NCI-H748 (cell line): ENCODE results near the gene KRTAP5-6.

ENCODE experiments used
- DNase-seq: peaks from one replicate; lab custom pipeline; 2025; ENCODE audit not compliant: unreplicated experiment; lab: John Stamatoyannopoulos, UW

The KRTAP5-6 gene

GRCh38 chr11:1701091-1701807 is 4.3 kb downstream of the KRTAP5-6 start:
- peak; percentile 30 for DNase-seq

- no peak for DNase-seq
Observed at GRCh38 chr11:1702506-1702905, 5.5 kb downstream of the KRTAP5-6 start.

DNA sequence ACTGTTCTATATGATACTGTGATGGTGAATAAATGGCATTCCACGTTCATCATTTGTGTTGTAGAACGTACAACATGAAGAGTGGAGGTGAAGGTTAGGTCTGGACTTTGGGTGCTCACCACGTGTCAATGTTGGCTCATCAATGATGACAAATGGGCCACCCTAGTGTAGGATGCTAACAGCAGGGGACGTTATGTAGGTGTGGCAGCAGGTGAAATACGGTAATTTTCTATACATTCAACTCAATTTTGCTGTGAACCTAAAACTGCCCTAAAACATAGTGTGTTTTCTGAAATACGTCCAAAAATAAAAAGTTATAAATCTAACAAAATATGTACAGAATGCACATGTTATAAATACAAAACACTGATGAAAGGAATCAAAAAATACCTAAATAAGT is 6.2 kb downstream of the KRTAP5-6 start:
- DNase-seq, result no peak

- peak; percentile 33 for DNase-seq
Observed at GRCh38 chr11:1705126-1706052, 8.4 kb downstream of the KRTAP5-6 start.

DNA sequence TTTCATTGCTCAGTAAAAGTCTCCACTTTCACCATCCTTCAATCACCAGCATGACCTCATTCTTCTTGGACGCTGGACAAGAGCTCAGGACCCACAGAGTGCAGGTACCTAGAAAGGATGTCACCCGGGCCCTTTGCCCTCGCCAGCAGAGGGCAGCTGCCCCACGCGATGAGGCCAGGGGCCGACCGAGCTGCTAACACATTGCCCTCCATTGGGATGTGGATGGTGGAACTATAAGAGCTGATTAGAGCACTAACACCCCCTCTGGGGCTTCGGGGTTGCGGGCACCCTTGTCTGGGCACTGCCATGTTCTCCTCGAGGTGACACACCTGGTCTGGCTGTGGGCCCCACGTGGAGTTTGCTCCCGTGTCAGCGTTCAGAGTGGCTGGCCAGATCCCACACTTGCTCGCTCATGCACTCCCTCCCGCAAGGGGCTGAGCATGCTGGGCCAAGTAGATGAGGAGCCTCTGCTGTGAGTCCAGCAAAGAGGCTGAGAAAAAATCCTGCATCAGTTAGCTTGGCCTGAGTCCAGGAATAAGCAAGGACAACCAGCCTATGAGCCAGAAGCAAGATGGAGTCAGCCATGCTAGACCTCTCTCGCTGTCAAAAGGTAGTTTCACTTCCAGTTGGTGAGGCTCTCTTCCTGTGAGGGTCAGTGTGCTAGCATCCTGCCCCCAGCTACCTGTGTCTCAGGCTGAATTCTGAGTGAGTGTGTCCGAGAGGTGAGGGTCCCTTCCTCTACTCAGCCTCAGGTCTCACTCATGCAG is 9.8 kb downstream of the KRTAP5-6 start:
- DNase-seq, result no peak

DNA sequence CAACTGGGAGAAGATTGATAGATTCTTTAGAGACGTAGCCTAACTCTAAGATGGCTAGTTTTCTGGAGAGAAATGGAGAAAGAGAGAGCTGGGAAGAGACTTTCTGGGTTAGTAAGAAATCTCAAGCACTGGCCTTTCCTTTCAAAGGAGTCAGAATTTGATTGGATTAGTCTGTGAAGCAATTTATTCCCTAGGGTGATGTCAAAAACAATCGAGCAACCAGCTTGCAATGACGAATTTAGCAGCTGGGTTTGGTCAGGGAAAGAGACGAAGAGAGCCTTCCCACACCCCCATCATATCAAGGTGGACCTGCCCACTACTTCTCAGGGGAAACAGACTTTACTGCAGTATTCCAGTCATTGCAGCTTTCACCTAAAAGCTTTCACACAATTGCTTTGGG is 10.8 kb downstream of the KRTAP5-6 start:
- no peak for DNase-seq

DNA sequence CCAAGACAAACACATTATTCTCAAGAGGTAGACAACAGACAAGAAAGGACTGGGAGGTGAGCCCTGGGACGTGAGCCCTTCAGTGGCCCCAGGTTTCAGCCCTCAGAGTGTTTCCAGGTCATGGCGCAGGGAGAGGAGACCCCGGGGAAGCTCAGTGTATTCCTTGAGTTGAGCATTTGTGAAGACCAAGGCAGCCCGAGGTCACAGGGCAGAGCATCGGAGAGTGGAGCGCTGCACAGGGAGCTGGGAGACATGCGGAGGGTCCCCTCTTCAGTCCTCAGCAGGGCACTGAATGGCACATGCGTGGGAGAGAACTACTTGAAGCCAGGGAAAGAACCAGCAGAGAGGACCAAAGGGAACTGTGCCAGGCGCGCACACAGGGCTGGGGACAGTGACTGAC is 11.7 kb downstream of the KRTAP5-6 start:
- DNase-seq, result no peak

GRCh38 chr11:1714908-1715885 is 18.2 kb downstream of the KRTAP5-6 start:
- DNase-seq, result no peak

DNA sequence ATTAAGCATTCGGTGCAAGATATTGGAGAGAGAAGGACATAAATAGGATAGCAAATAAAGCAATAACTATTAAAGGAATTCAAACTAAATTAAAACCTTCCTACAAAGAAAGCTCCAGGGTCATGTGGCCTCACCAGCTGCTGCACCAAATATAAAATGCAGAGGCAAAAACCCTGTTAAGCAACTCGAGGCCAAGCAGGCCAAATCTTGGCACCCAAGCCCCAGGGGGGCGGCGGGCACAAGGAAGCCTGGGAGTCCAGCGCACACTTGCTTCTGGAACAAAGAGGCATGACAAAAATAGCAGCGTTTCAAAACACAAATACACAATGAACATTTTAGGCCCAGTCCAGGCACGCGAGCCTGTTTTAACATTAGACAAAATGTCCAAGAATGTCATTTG is 20.8 kb downstream of the KRTAP5-6 start:
- no peak for DNase-seq

GRCh38 chr11:1718326-1718725 is 21.3 kb downstream of the KRTAP5-6 start:
- no peak for DNase-seq

DNA sequence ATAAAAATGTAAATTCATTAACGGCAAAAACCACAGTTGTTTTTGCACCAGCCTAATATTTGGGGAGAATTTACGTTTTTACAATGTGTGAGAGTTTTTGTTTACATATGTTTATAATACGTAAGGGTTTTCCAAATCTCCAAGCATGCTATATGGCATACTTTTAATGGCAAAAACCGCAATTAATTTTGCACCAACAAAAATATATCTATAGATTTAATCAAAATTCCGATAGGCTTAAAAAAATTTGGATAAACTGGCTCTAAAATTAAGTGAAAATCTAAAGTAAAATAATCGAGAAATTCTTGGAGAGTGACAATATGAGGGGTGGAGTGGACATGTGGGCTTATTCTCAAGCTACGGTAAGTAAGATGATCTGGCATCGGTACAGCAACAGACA is 22.8 kb downstream of the KRTAP5-6 start:
- DNase-seq, result no peak

DNA sequence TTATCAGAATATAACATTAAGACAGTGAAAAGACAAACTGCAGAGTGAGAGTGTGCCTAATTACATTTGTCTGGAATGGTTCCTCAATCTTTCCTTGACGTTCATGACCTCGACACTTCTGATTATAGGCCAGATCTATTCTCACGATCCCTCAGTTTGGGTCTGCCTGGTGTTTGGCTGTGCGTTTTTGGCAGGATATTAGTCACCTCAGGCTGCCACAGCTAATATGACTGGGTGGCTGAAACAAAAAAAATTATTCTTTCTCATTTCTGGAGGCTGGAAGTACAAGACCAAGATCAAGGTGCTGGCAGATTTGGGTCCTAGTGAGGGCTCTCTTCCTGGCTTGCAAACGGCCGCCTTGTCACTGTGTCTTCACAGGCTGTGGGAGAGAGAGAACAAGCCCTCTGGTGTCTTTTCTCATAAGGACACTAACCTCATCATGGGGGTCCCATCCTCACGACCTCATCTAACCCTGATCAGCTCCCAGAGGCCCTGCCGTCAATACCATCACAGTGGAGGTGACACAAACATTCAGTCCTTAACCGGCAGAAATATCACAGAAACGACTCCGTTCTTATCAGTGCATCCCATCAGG is 30.2 kb downstream of the KRTAP5-6 start:
- DNase-seq, result no peak

DNA sequence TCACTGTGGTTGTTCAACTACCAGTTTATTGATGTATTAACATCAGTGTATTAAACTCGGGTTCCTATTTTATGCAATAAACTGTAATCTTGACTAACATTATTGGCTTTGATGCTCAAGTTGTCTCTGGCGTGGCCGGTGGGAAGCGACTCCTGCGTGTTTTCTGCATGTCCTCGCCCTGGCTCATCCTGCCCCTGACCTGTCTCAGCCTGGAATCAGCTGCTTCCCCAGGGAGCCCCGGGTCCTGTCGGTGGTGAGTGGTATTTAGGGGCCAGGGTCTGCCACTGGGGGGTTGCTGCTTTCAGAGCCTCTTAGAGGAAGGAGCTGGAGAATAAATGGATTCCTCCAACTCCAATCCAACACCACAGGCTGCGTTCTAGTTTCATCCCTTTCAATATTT is 30.9 kb downstream of the KRTAP5-6 start:
- no peak for DNase-seq

GRCh38 chr11:1728301-1728700 is 31.3 kb downstream of the KRTAP5-6 start:
- DNase-seq, result no peak

GRCh38 chr11:1728931-1729691 is 32.1 kb downstream of the KRTAP5-6 start:
- no peak for DNase-seq

DNA sequence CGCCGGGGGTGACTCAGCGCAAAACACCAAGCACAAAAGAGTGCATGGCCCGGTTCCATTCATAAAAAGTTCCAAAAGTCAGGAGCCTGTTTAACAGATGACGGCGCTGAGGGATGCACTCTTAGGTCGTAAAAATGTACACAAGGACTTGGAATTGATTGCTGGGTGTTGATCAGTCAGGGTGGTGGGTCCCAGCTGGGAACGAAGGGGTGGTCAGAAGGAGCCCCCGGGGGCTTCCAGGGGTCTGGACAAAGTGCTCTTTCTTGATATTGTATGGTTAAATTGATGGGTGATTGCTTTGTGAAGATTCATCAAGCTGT is 32.7 kb downstream of the KRTAP5-6 start:
- DNase-seq, result no peak

GRCh38 chr11:1730059-1730629 is 33.1 kb downstream of the KRTAP5-6 start:
- no peak for DNase-seq

GRCh38 chr11:1731451-1732059 is 34.6 kb downstream of the KRTAP5-6 start:
- DNase-seq, result no peak
